GOT3 (cell line): Measurements from ENCODE around the gene LAGE3.

ENCODE experiments used
- DNase-seq: peaks from one replicate; lab custom pipeline; 2025; ENCODE audit warnings: mixed read lengths; lab: John Stamatoyannopoulos, UW

Gene LAGE3

GRCh38 chrX:154435171-154435733 is 43.8 kb downstream of the LAGE3 start:
- no peak for DNase-seq

- no peak for DNase-seq
Measured at GRCh38 chrX:154434394-154435168, 44.5 kb downstream of the LAGE3 start.

GRCh38 chrX:154433605-154434004 is 45.5 kb downstream of the LAGE3 start:
- DNase-seq, result no peak

- no peak for DNase-seq
Measured at GRCh38 chrX:154432210-154432609, 46.9 kb downstream of the LAGE3 start.

- no peak for DNase-seq
Measured at GRCh38 chrX:154431341-154431740, 47.7 kb downstream of the LAGE3 start.

- DNase-seq, result no peak
Measured at GRCh38 chrX:154430916-154431315, 48.2 kb downstream of the LAGE3 start.

GRCh38 chrX:154430479-154430878 is 48.6 kb downstream of the LAGE3 start:
- no peak for DNase-seq

GRCh38 chrX:154429711-154430110 is 49.4 kb downstream of the LAGE3 start:
- DNase-seq, result no peak

- peak; percentile 59 for DNase-seq
Measured at GRCh38 chrX:154428176-154429171, 50.6 kb downstream of the LAGE3 start, which contains the start of gene ATP6AP1. Gene ATP6AP1, plus strand, starts transcription at chrX:154428677. Its CDS starts 16 bp downstream, at chrX:154428693.
